ENCODE measurements around the gene OR2T29. TPM values are rescaled to one million over a fixed set of nuclear protein-coding genes. Genes with fewer than 3 reads are reported as not detected.
"Not testable (repeated sequence)": the region's sequence is repeated elsewhere in the genome, so short reads cannot be mapped to it uniquely, and the experiment has no call there.

OR2T29 gene
- not detected in 2 replicates for total RNA-seq (ENCODE audit: low replicate concordance)

GRCh38 chr1:248562672-248563071, at the start of gene OR2T29:
OR2T29 (minus strand) TSS chr1:248562772; CDS start chr1:248559491, 3,281 bp downstream.
- not testable (repeated sequence) for H3K9ac ChIP-seq; H3K9me3 Mint-ChIP-seq; H3F3A ChIP-seq (ENCODE audit: low read depth); H3K36me3 Mint-ChIP-seq; H3K27me3 ChIP-seq; H3K36me3 ChIP-seq; H3K4me3 ChIP-seq; H3K4me1 ChIP-seq; H3K27ac ChIP-seq; H3K27me3 Mint-ChIP-seq (ENCODE audit: insufficient read depth, low read depth); H3K4me3 Mint-ChIP-seq; H4K20me1 ChIP-seq (ENCODE audit: low read depth); H2AFZ ChIP-seq (replicated peaks); DNase-seq (ENCODE audit: low spot score); H3K79me2 ChIP-seq (ENCODE audit: low read depth); H3K27ac Mint-ChIP-seq; H3K4me1 Mint-ChIP-seq; H3K4me2 ChIP-seq; H3K9me3 ChIP-seq (ENCODE audit: low read depth)

- Histone ChIP-seq H3K9ac (no peak overlapping the region), H3K79me2 (ENCODE audit: low read depth) (no peaks in the 10 kb centered on the region), H3K27ac (no peak overlapping the region), H3F3A (ENCODE audit: low read depth) (no peaks in the 10 kb centered on the region), H3K4me3 (no peak overlapping the region), H3K4me2 (no peak overlapping the region), H3K9me3 (ENCODE audit: low read depth) (peaks cover 37% of the 10 kb centered on the region), H3K27me3 (no peaks in the 10 kb centered on the region), H3K36me3 (no peaks in the 10 kb centered on the region), H2AFZ (replicated peaks) (no peak overlapping the region), H4K20me1 (ENCODE audit: low read depth) (no peaks in the 10 kb centered on the region), H3K4me1 (no peaks in the 10 kb centered on the region)
- TF ChIP-seq, protein P1, sequence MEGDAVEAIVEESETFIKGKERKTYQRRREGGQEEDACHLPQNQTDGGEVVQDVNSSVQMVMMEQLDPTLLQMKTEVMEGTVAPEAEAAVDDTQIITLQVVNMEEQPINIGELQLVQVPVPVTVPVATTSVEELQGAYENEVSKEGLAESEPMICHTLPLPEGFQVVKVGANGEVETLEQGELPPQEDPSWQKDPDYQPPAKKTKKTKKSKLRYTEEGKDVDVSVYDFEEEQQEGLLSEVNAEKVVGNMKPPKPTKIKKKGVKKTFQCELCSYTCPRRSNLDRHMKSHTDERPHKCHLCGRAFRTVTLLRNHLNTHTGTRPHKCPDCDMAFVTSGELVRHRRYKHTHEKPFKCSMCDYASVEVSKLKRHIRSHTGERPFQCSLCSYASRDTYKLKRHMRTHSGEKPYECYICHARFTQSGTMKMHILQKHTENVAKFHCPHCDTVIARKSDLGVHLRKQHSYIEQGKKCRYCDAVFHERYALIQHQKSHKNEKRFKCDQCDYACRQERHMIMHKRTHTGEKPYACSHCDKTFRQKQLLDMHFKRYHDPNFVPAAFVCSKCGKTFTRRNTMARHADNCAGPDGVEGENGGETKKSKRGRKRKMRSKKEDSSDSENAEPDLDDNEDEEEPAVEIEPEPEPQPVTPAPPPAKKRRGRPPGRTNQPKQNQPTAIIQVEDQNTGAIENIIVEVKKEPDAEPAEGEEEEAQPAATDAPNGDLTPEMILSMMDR (IDR thresholded peaks at IDR 0.05): no peak
- TF ChIP-seq EZH2phosphoT487 (IDR thresholded peaks at IDR 0.05) (no peak), EZH2 (IDR thresholded peaks at IDR 0.05) (no peak)
- Mint-ChIP-seq H3K4me3 (no peak overlapping the region), H3K27me3 (ENCODE audit: insufficient read depth, low read depth) (no peaks in the 10 kb centered on the region), H3K27ac (no peak overlapping the region), H3K9me3 (peaks cover 26% of the 10 kb centered on the region), H3K36me3 (no peaks in the 10 kb centered on the region), H3K4me1 (no peaks in the 10 kb centered on the region)
- DNase-seq (ENCODE audit: low spot score): no peak
These were observed 49.4 kb upstream of the OR2T29 start for GRCh38 chr1:248611883-248612414.

DNA sequence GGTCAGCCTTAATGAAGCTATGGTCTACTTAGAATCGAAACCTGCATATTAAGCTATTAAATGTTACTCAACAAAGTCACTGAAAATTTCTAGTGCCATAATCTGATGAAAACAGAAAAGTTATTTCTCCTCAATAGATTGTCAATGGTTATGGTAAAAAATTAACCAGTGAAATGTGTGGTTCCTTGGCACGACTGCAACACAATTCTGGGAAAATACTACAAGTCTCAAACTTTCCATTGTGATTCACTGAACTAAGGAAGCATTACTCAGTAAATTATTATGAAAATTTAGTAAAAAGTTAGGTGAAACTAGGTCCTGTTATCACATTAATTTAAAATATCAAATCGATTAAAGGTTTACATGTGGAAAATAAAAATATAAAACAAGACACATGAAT, 47.7 kb upstream of the OR2T29 start:
- DNase-seq (ENCODE audit: low spot score): no peak
- H3K27me3 Mint-ChIP-seq (ENCODE audit: insufficient read depth, low read depth): peaks cover 2% of the 10 kb centered on the region
- no peaks in the 10 kb centered on the region for H3K79me2 ChIP-seq (ENCODE audit: low read depth)
- TF ChIP-seq, protein P1 (IDR thresholded peaks at IDR 0.05): no peak
- TF ChIP-seq EZH2phosphoT487 (IDR thresholded peaks at IDR 0.05): no peak
- no peak for TF ChIP-seq EZH2 (IDR thresholded peaks at IDR 0.05)
- H3K36me3 Mint-ChIP-seq: no peaks in the 10 kb centered on the region
- peaks cover 24% of the 10 kb centered on the region for H3K9me3 Mint-ChIP-seq
- H3K4me3 ChIP-seq: no peak overlapping the region
- no peak overlapping the region for H2AFZ ChIP-seq (replicated peaks)
- H3K27ac Mint-ChIP-seq: no peak overlapping the region
- H3F3A ChIP-seq (ENCODE audit: low read depth): no peaks in the 10 kb centered on the region
- H4K20me1 ChIP-seq (ENCODE audit: low read depth): no peaks in the 10 kb centered on the region
- H3K9me3 ChIP-seq (ENCODE audit: low read depth): peaks cover 45% of the 10 kb centered on the region
- H3K4me2 ChIP-seq: no peak overlapping the region
- H3K4me3 Mint-ChIP-seq: no peak overlapping the region
- H3K36me3 ChIP-seq: no peaks in the 10 kb centered on the region
- H3K4me1 Mint-ChIP-seq: no peaks in the 10 kb centered on the region
- no peaks in the 10 kb centered on the region for H3K4me1 ChIP-seq
- no peaks in the 10 kb centered on the region for H3K27me3 ChIP-seq
- no peak overlapping the region for H3K9ac ChIP-seq
- no peak overlapping the region for H3K27ac ChIP-seq

DNA sequence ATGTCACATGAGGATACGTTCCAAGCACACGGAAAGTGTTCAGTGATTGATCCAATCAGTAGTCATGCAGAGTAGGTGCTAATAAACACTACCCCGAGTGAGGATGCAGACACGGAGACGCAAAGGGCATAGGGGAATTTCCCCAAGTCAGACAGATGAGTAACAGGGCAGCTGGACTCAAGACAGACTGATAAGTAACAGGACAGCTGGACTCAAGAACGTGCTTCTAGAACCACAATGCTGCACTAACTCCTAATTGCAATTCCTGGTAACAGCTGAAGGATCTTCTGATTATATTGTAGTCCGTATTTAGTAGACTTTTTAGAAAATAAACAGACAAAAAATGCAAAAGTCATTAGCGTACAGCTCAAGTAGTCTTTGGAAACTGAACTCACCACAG, 36.8 kb upstream of the OR2T29 start:
- H3K79me2 ChIP-seq (ENCODE audit: low read depth): no peaks in the 10 kb centered on the region
- H3K9me3 Mint-ChIP-seq: peaks cover 5% of the 10 kb centered on the region
- no peaks in the 10 kb centered on the region for H3K4me1 Mint-ChIP-seq
- no peaks in the 10 kb centered on the region for H3F3A ChIP-seq (ENCODE audit: low read depth)
- H3K4me3 ChIP-seq: no peak overlapping the region
- no peak overlapping the region for H3K9ac ChIP-seq
- no peak overlapping the region for H3K27ac Mint-ChIP-seq
- H3K27ac ChIP-seq: no peak overlapping the region
- TF ChIP-seq EZH2phosphoT487 (IDR thresholded peaks at IDR 0.05) (no peak), EZH2 (IDR thresholded peaks at IDR 0.05) (no peak)
- TF ChIP-seq, protein P1 (IDR thresholded peaks at IDR 0.05): no peak
- H4K20me1 ChIP-seq (ENCODE audit: low read depth): no peaks in the 10 kb centered on the region
- H3K4me2 ChIP-seq: no peak overlapping the region
- DNase-seq (ENCODE audit: low spot score): no peak
- H3K4me3 Mint-ChIP-seq: no peak overlapping the region
- H3K36me3 ChIP-seq: no peaks in the 10 kb centered on the region
- H3K9me3 ChIP-seq (ENCODE audit: low read depth): peaks cover 54% of the 10 kb centered on the region
- no peaks in the 10 kb centered on the region for H3K27me3 Mint-ChIP-seq (ENCODE audit: insufficient read depth, low read depth)
- no peaks in the 10 kb centered on the region for H3K36me3 Mint-ChIP-seq
- no peak overlapping the region for H2AFZ ChIP-seq (replicated peaks)
- no peaks in the 10 kb centered on the region for H3K4me1 ChIP-seq
- H3K27me3 ChIP-seq: no peaks in the 10 kb centered on the region
